Spleen (tissue), 7 donors: ENCODE measurements around the gene SAT2.

Experiments used
- CTCF ChIP-seq, 11 experiments: fragments of 200-600 bp in 7 of 11; fragments of 450-650 bp in 4 of 11; sonication (generic) in 4 of 11; IDR thresholded peaks in 8 of 11; conservative IDR thresholded peaks in 3 of 11; 1 replicate in 7 of 11; 2 replicates in 4 of 11; pipeline versions ENCODE4 v1.4.0 to v1.8.0; 2016 to 2021; ENCODE audit warnings: antibody characterized with exemption in 11 of 11, inconsistent platforms in 4 of 11, mild to moderate bottlenecking in 1 of 11
- POLR2A ChIP-seq, 3 donors: fragments of 450-650 bp; IDR thresholded peaks; one replicate each; pipeline ENCODE4 v1.5.1; 2017; ENCODE audit warnings: antibody characterized with exemption in 3 of 3, mild to moderate bottlenecking in 1 of 3
- POLR2AphosphoS5 ChIP-seq, 3 donors: sonication (generic); formaldehyde crosslinking; IDR thresholded peaks; one replicate each; pipeline ENCODE4 v1.5.1; 2017; ENCODE audit warnings: antibody characterized with exemption in 3 of 3
- donor health status: DM: no; HTN: no; CAD: no; lungs with moderate emphysema.
- donor health status: DM: no; HTN: no; CAD: no.
- donor health status: DM: no; HTN: no; CAD: no.

- no peak for TF ChIP-seq CTCF (IDR thresholded peaks at IDR 0.05 in 8 of 11, conservative IDR thresholded peaks at IDR 0.05 in 3 of 11)
- TF ChIP-seq POLR2AphosphoS5 (IDR thresholded peaks at IDR 0.05), result no peak
- no peak for TF ChIP-seq POLR2A (IDR thresholded peaks at IDR 0.05)
These were observed 15.4 kb downstream of the SAT2 start for GRCh38 chr17:7612294-7612640.
